Daoy (cell line): ENCODE measurements around the gene NBPF11. TPM values are rescaled to one million over a fixed set of nuclear protein-coding genes. Genes with fewer than 3 reads are reported as not detected.
A peak's percentile ranks its signal among the peaks of the same experiment; 100 is the strongest.
"Not testable (repeated sequence)": the region's sequence is repeated elsewhere in the genome, so short reads cannot be mapped to it uniquely, and the experiment has no call there.

ENCODE experiments used
- DNase-seq: peaks from one replicate; pipeline ENCODE4 v3.0.0-alpha.2; 2015; ENCODE audit warnings: low read depth
- total RNA-seq: library from RNA; depleted of rRNA; stranded (reverse); fragments of >200 nt; shearing (Covaris generic); gene quantifications from 2 replicates; pipeline ENCODE4 v1.2.3, GENCODE V29; 2014

The NBPF11 gene
- total RNA-seq, 1 experiment from 2014 or later, result 2.8 TPM

DNA sequence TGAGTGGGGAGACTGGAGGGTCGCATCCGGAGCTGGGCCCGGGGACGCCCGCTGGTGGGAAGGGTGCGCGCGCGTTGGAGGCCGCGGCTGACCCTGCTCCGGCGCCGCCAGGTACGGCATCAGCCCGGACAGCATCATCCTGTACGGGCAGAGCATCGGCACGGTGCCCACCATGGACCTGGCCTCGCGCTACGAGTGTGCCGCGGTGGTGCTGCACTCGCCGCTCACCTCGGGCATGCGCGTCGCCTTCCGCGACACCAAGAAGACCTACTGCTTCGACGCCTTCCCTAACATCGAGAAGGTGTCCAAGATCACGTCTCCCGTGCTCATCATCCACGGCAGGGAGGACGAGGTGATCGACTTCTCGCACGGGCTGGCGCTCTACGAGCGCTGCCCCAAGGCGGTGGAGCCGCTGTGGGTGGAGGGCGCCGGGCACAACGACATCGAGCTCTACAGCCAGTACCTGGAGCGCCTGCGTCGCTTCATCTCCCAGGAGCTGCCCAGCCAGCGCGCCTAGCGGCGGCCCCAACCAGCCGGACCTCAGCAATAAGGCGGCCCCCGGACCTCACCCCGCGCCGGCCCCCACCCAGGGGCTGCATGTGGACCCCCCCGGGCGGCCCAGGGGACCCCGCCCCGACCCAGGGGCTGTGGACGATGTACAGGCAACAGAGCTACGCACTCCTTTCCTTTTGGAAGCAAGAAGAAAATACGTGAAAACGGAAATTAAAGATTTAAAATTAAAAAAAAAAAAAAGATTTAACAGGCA lies 2.8 kb downstream of the NBPF11 start:
- DNase-seq, result not testable (repeated sequence)

DNA sequence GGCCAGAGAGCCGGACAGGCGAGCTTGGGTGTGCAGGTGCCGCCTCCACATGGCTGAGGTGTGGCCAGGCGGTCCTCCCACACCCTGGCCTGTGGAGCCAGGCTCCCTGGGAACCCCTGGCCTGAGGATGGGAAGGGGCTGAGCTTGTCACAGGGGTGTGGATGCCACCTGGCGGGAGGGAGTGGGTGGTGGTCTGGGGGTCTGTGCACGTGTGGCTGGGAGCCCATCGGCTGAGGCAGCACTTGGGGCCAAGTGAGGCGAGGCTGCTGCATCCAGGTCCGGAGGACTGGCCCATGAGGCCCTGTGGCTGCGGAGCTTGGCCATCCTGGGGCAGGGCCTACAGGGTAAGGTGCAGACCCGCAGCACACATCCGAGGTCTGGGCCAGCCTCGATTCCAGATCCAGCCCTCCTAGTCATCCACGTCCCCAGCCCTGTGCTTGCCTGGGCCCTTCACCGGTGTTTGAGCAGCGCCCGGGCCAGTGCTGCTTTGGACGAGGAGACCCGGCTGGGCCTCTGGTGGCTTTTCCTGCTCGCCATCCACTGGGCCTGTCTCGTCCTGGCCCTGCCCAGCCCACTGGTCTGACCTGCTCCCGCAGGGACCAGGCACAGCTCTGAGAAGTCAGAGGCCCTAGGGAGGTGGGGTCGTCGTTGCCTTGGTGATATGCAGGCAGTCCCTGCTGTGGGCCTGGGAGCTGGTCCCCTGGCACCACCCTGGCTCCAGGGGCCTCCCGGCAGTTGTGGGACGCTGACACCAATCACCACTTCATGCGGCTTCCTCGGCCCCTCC lies 4.8 kb downstream of the NBPF11 start:
- not testable (repeated sequence) for DNase-seq

DNA sequence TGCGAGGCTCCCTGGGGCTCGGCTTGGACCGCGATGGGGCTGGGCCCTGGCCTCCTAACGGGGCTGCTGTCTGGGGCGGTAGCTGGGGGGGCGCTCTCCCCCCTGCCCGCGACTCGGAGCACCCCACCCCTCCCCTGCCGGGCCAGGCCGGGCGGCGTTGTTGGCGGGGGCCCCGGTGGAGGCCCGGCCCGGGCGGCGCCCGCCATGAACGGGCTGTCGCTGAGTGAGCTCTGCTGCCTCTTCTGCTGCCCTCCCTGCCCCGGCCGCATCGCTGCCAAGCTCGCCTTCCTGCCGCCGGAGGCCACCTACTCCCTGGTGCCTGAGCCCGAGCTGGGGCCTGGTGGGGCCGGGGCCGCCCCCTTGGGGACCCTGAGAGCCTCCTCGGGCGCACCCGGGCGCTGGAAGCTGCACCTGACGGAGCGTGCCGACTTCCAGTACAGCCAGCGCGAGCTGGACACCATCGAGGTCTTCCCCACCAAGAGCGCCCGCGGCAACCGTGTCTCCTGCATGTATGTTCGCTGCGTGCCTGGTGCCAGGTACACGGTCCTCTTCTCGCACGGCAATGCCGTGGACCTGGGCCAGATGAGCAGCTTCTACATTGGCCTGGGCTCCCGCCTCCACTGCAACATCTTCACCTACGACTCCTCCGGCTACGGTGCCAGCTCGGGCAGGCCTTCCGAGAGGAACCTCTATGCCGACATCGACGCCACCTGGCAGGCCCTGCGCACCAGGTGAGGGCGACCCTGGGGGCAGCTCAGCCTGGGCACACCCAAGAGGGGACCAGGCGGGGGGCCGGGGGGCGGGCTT lies 5.7 kb downstream of the NBPF11 start:
- not testable (repeated sequence) for DNase-seq

- not testable (repeated sequence) for DNase-seq
Measured at GRCh38 chr1:148143223-148143622, 8.9 kb downstream of the NBPF11 start.

DNA sequence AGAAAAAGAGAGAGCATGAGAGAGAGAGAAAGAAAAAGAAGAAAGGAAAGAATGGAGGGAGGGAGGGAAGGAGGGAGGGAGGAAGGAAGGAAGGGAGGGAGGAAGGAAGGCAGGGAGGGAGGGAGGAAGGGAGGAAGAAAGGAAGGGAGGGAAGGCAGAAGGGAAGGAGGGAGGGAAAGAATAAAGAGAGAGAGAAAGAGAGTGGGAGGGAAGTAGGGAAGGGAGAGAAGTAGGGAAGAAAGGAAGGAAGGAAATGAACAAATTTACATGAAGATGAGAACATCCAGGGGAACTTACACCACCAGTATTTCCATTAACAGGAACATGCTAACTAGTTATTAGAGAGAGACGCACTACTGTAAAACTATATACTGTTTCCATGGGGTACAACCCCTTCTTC lies 10.1 kb downstream of the NBPF11 start:
- not testable (repeated sequence) for DNase-seq

DNA sequence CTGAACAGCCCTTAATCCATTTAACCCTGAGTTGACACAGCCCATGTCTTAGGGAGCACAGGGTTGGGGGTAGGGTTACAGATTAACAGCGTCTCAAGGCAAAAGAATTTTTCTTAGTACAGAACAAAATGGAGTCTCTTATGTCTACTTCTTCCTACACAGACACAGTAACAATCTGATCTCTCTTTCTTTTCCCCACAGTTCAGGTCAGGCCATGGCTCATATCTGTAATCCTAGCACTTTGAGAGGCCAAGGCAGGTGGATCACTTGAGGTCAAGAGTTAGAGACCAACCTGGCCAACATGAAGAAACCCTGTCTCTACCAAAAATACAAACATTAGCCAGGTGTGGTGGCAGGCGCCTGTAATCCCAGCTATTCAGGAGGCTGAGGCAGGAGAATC lies 13.5 kb downstream of the NBPF11 start:
- DNase-seq, result not testable (repeated sequence)

- not testable (repeated sequence) for DNase-seq
Measured at GRCh38 chr1:148122341-148122740, 29.7 kb downstream of the NBPF11 start.

- peak; percentile 3 for DNase-seq
Measured at GRCh38 chr1:148120395-148120794, 31.7 kb downstream of the NBPF11 start.

DNA sequence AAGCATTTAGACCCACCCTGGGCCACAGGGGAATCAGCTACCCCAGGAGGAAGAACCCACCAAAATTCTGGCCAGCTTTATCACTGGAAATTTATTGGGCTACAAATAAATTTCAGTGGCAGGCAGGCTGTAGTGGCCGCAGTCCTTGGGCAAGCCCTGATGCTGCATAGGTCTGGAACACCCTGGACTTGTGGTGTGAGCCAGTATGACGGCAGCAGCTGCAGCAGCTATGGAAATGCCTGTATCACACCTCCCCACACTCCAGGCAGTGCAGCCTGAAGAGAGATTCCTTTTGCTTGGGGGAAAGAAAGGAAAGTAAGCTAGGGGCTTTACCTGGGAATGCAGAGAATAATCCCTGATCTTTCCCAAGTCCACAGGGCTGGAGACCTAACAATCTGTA lies 56.3 kb downstream of the NBPF11 start:
- DNase-seq, result not testable (repeated sequence)

DNA sequence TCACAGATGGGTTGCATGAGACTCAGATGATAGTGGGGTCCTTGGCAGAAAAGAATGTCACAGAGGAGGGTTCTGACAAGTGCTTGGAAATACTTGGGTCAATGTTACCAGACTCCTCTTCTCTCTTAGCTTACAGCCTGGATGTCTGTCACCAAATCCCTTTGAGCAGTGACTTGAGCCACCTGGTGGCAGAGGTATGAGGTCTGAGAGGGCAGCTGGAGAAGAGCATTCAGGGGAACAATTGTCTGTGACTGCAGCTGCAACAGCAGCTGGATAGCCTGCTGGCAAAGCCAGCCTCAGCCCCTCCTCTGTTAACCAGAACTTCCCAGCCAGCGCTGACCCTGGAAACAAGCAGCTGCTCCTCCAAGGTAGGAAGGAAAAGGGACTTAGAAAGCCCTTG lies 65.9 kb downstream of the NBPF11 start:
- DNase-seq, result not testable (repeated sequence)

DNA sequence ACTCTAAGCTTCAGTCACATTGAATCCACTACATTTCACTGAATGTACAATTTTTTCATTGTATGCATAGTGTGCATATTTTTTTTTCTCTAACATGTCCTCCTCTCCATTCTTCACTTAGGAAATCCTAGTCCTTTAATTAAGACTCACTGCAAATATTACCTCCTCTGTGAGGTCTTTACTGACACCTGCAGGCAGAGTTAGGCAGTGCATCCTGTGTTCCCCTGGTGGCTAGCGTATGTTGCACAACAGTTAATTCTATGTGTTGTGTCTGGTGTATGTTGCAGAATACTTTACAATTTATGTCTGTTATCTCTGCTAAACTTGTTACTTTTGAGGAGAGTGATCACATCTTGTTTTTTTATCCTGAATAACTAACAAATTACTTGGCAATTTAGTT lies 70.9 kb downstream of the NBPF11 start:
- DNase-seq, result not testable (repeated sequence)

DNA sequence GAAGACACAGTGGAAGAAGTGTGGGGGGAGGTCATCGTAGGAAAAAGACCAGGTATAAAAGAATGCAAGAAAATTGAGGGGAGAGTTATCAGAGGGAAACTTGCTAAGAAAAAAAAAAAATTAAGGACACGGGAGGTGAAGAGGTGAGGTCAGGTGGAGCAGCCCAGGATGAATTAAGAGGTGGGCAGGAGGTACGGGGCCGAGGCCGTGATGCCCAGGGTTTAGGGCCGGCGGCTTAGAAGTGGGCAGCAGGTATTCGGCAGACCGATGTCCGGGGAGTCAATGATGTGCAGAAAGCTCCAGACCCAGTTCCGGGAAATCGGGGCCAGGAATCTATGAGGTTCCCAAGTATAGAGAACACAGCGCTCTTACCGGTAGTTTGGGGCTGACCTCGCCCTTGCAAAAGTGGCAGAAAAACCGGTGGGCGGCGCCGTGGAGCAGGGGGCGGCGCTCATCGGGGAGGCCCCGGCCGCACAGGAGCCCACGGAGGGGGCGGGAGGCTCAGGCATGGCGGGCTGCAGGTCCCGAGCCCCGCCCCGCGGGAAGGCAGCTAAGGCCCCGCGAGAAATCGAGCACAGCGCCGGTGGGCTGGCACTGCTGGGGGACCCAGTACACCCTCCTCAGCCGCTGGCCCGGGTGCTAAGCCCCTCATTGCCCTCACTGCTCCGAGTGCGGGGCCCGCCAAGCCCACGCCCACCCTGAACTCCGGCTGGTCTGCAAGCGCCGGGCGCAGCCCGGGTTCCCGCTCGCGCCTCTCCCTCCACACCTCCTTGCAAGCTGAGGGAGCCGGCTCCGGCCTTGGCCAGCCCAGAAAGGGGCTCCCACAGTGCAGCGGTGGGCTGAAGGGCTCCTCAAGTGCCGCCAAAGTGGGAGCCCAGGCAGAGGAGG lies 73.2 kb downstream of the NBPF11 start:
- not testable (repeated sequence) for DNase-seq

GRCh38 chr1:148078090-148078489 lies 74.0 kb downstream of the NBPF11 start:
- not testable (repeated sequence) for DNase-seq

- DNase-seq, result not testable (repeated sequence)
Measured at GRCh38 chr1:148077458-148077857, 74.6 kb downstream of the NBPF11 start.

- not testable (repeated sequence) for DNase-seq
Measured at GRCh38 chr1:148073392-148073791, 78.7 kb downstream of the NBPF11 start.

GRCh38 chr1:148068606-148069005 lies 83.5 kb downstream of the NBPF11 start:
- not testable (repeated sequence) for DNase-seq

- DNase-seq, result not testable (repeated sequence)
Measured at GRCh38 chr1:148068201-148068600, 83.9 kb downstream of the NBPF11 start.

DNA sequence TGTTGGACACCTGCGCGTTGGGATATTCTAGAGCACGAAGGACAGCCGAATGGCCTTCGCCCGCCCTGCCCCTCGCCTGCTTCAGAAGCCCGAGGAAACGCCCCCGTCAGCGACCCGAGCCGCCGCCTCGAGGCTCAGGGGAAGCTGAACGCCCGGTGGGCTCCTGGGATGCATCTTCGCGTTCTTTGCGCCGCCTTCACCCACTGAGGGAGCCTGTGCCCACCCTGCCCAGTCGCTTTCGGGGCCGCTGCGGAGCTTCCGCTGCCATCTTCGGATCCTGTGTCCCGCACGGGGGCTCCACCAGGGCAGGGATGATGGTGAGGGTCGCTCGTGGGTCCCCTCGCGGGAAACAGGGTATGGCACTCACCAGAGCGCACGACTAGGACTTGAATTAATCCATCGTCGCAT lies 91.8 kb downstream of the NBPF11 start:
- not testable (repeated sequence) for DNase-seq

GRCh38 chr1:148057384-148057783 lies 94.7 kb downstream of the NBPF11 start:
- DNase-seq, result peak; percentile 49
